ENCODE data around the gene NUP37. TPM values are rescaled to one million over a fixed set of nuclear protein-coding genes. Genes with fewer than 3 reads are reported as not detected.

Gene NUP37
- total and polyA plus RNA-seq, 2 donors (not counting 1 experiment from before 2014, with no cell fraction given) = 19.1 to 22.2 TPM

- ATAC-seq (ENCODE audit: low read depth) (no peak), DNase-seq (no peak)
- no peak overlapping the region for H3K27ac ChIP-seq (ENCODE audit: low read length in 2 of 2)
- Mint-ChIP-seq H3K27me3 (no peaks in the 10 kb centered on the region), H3K4me1 (no peaks in the 10 kb centered on the region), H3K27ac (no peak overlapping the region), H3K9me3 (ENCODE audit: insufficient read depth) (no peaks in the 10 kb centered on the region), H3K4me3 (no peak overlapping the region)
- H2AFZ ChIP-seq (ENCODE audit: insufficient read depth, low read depth, low read length, poor library complexity, severe bottlenecking) = no peak overlapping the region
- TF ChIP-seq EZH2 (IDR thresholded peaks at IDR 0.05; ENCODE audit: borderline replicate concordance, insufficient read depth, low read depth, low read length, poor library complexity, severe bottlenecking) = no peak
- TF ChIP-seq CTCF (IDR thresholded peaks at IDR 0.05) = no peak
- H3K4me3 ChIP-seq (ENCODE audit: control extremely low read depth in 1 of 5, extremely low read depth in 1 of 5, insufficient read depth in 1 of 5, low read depth in 2 of 5, low read length in 4 of 5) = no peak overlapping the region
- H3K9me3 ChIP-seq (ENCODE audit: control extremely low read depth in 1 of 3, control insufficient read depth in 2 of 3, insufficient read depth in 1 of 3, low read length in 2 of 3) = no peaks in the 10 kb centered on the region
- no peaks in the 10 kb centered on the region for H3K27me3 ChIP-seq (replicated peaks in 1 of 4; ENCODE audit: control extremely low read depth in 1 of 4, control insufficient read depth in 3 of 4, insufficient read depth in 4 of 4, low read length in 3 of 4)
- H3K4me2 ChIP-seq (replicated peaks; ENCODE audit: low read depth, low read length, poor library complexity, severe bottlenecking) = no peak overlapping the region
- CTCF ChIA-PET = interaction anchor here (1.4 kb wide), 1 partner anchor 92 kb away, joined by 4 read pairs; no protein-coding TSS in a partner anchor
- peaks cover 3% of the 10 kb centered on the region for H3K79me2 ChIP-seq (ENCODE audit: control insufficient read depth, insufficient read depth, low read length)
- H4K20me1 ChIP-seq (ENCODE audit: control insufficient read depth, insufficient read depth, low read length, poor library complexity, severe bottlenecking) = no peaks in the 10 kb centered on the region
- POLR2A ChIA-PET = no interaction called here
- H3K9ac ChIP-seq (ENCODE audit: low read length) = no peak overlapping the region
- intact Hi-C loops (cut with micrococcal nuclease) = no loop called here
- H3K36me3 ChIP-seq (replicated peaks in 1 of 2; ENCODE audit: control extremely low read depth in 1 of 2, control insufficient read depth in 1 of 2, extremely low read depth in 1 of 2, insufficient read depth in 2 of 2, low read length in 1 of 2) = peaks cover 12 to 47% of the 10 kb centered on the region in 2 experiments
- no peaks in the 10 kb centered on the region for H3K4me1 ChIP-seq (ENCODE audit: control insufficient read depth in 2 of 2, insufficient read depth in 2 of 2, low read length in 2 of 2)
Observed at GRCh38 chr12:102031852-102032251, 88.1 kb downstream of the NUP37 start.

GRCh38 chr12:102029141-102029540, 90.8 kb downstream of the NUP37 start:
- Histone ChIP-seq H3K4me3 (ENCODE audit: control extremely low read depth in 1 of 5, extremely low read depth in 1 of 5, insufficient read depth in 1 of 5, low read depth in 2 of 5, low read length in 4 of 5) (no peak overlapping the region), H2AFZ (ENCODE audit: insufficient read depth, low read depth, low read length, poor library complexity, severe bottlenecking) (no peak overlapping the region), H3K79me2 (ENCODE audit: control insufficient read depth, insufficient read depth, low read length) (peaks cover 3% of the 10 kb centered on the region), H3K4me1 (ENCODE audit: control insufficient read depth in 2 of 2, insufficient read depth in 2 of 2, low read length in 2 of 2) (no peaks in the 10 kb centered on the region), H3K27ac (ENCODE audit: low read length in 2 of 2) (no peak overlapping the region), H3K27me3 (replicated peaks in 1 of 4; ENCODE audit: control extremely low read depth in 1 of 4, control insufficient read depth in 3 of 4, insufficient read depth in 4 of 4, low read length in 3 of 4) (no peaks in the 10 kb centered on the region), H3K36me3 (replicated peaks in 1 of 2; ENCODE audit: control extremely low read depth in 1 of 2, control insufficient read depth in 1 of 2, extremely low read depth in 1 of 2, insufficient read depth in 2 of 2, low read length in 1 of 2) (peaks cover 6 to 43% of the 10 kb centered on the region in 2 experiments), H3K9ac (ENCODE audit: low read length) (no peak overlapping the region), H4K20me1 (ENCODE audit: control insufficient read depth, insufficient read depth, low read length, poor library complexity, severe bottlenecking) (no peaks in the 10 kb centered on the region), H3K4me2 (replicated peaks; ENCODE audit: low read depth, low read length, poor library complexity, severe bottlenecking) (no peak overlapping the region), H3K9me3 (ENCODE audit: control extremely low read depth in 1 of 3, control insufficient read depth in 2 of 3, insufficient read depth in 1 of 3, low read length in 2 of 3) (no peaks in the 10 kb centered on the region)
- Mint-ChIP-seq H3K4me3 (no peak overlapping the region), H3K4me1 (no peaks in the 10 kb centered on the region), H3K27ac (no peak overlapping the region), H3K9me3 (ENCODE audit: insufficient read depth) (no peaks in the 10 kb centered on the region), H3K27me3 (no peaks in the 10 kb centered on the region)
- POLR2A ChIA-PET = no interaction called here
- intact Hi-C loops (cut with micrococcal nuclease) = no loop called here
- WGBS (ENCODE audit: insufficient coverage) = 86% methylated on average over 2 of the region's 4 CpGs
- TF ChIP-seq CTCF (IDR thresholded peaks at IDR 0.05) (no peak), EZH2 (IDR thresholded peaks at IDR 0.05; ENCODE audit: borderline replicate concordance, insufficient read depth, low read depth, low read length, poor library complexity, severe bottlenecking) (no peak)
- DNase-seq = no peak
- CTCF ChIA-PET = interaction anchor here (0.6 kb wide), 1 partner anchor 31 kb away, joined by 4 read pairs; no protein-coding TSS in a partner anchor
- no peak for ATAC-seq (ENCODE audit: low read depth)
